Endothelial cell of umbilical vein (primary cell): ENCODE measurements around the gene SRPX.
A peak's percentile ranks its signal among the peaks of the same experiment; 100 is the strongest.

ENCODE experiments used
- CTCF ChIP-seq, 2 donors: IDR thresholded peaks; 1 replicate in 1 of 2; 2 replicates in 1 of 2; pipeline ENCODE4 v1.5.1; 2011; ENCODE audit warnings: low read length in 2 of 2, mild to moderate bottlenecking in 2 of 2, moderate library complexity in 2 of 2, control low read depth in 1 of 2, inconsistent platforms in 1 of 2, low read depth in 1 of 2; ENCODE audit not compliant: insufficient read depth in 1 of 2; ENCODE audit errors: extremely low read depth in 1 of 2
- EZH2 ChIP-seq: IDR thresholded peaks from 2 replicates; pipeline ENCODE4 v1.6.1; 2012; ENCODE audit warnings: borderline replicate concordance, low read depth, mild to moderate bottlenecking, moderate library complexity, low read length, inconsistent platforms; ENCODE audit not compliant: severe bottlenecking
- FOS ChIP-seq: IDR thresholded peaks from 2 replicates; pipeline ENCODE4 v1.6.1; 2011; ENCODE audit warnings: mild to moderate bottlenecking, low read length, moderate library complexity, borderline replicate concordance; ENCODE audit not compliant: insufficient read depth
- GATA2 ChIP-seq: IDR thresholded peaks from 2 replicates; pipeline ENCODE4 v1.7.0; 2011; ENCODE audit warnings: low read depth, mild to moderate bottlenecking, moderate library complexity, mixed read lengths, low read length; ENCODE audit not compliant: insufficient read length, insufficient read depth
- JUN ChIP-seq: IDR thresholded peaks from 2 replicates; pipeline ENCODE4 v1.6.1; 2011; ENCODE audit warnings: borderline replicate concordance, low read depth; ENCODE audit not compliant: insufficient read length, insufficient read depth
- MYC ChIP-seq: IDR thresholded peaks from one replicate; pipeline ENCODE4 v1.6.1; 2011; ENCODE audit warnings: mild to moderate bottlenecking, low read depth, low read length
- POLR2A ChIP-seq: IDR thresholded peaks from 2 replicates; pipeline ENCODE4 v1.6.1; 2012; ENCODE audit warnings: low read depth, mild to moderate bottlenecking, control low read depth, low read length
- POLR2AphosphoS5 ChIP-seq: IDR thresholded peaks from 2 replicates; pipeline ENCODE4 v1.6.1; 2012; ENCODE audit warnings: low read depth, mild to moderate bottlenecking, control low read depth, low read length, moderate library complexity; ENCODE audit not compliant: insufficient read depth
- TF ChIP-seq, protein P1 (sequence below): IDR thresholded peaks from 2 replicates; pipeline ENCODE4 v1.6.1; 2011; ENCODE audit not compliant: insufficient read depth, insufficient read length

- peak; percentile 10 to 31 for TF ChIP-seq CTCF (IDR thresholded peaks at IDR 0.05; ENCODE audit: extremely low read depth in 1 of 2, insufficient read depth in 1 of 2, low read depth in 1 of 2, low read length in 2 of 2)
- TF ChIP-seq POLR2A = no peak
- TF ChIP-seq POLR2AphosphoS5 = no peak
- TF ChIP-seq, protein P1, sequence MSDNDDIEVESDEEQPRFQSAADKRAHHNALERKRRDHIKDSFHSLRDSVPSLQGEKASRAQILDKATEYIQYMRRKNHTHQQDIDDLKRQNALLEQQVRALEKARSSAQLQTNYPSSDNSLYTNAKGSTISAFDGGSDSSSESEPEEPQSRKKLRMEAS = no peak
- no peak for TF ChIP-seq FOS
- TF ChIP-seq MYC = no peak
- no peak for TF ChIP-seq EZH2
- no peak for TF ChIP-seq JUN
- no peak for TF ChIP-seq GATA2
Observed at GRCh38 chrX:38175139-38175538, 45.5 kb downstream of the SRPX start.
